Measurements from ENCODE around the gene BCOR.

- TF ChIP-seq PATZ1 (CRISPR knock-in tag; IDR thresholded peaks at IDR 0.05; ENCODE audit: borderline replicate concordance) (no peak), CSDC2 (CRISPR knock-in tag; IDR thresholded peaks at IDR 0.05) (no peak), CREB5 (CRISPR knock-in tag; IDR thresholded peaks at IDR 0.05; ENCODE audit: low read depth) (no peak), ZFP30 (CRISPR knock-in tag; IDR thresholded peaks at IDR 0.05) (no peak), TCF4 (CRISPR knock-in tag; IDR thresholded peaks at IDR 0.05; ENCODE audit: borderline replicate concordance) (no peak), ARNTL (CRISPR knock-in tag; IDR thresholded peaks at IDR 0.05; ENCODE audit: borderline replicate concordance, low read depth) (no peak), ZNF565 (CRISPR knock-in tag; conservative IDR thresholded peaks at IDR 0.05; ENCODE audit: low read depth) (no peak), ZFP3 (CRISPR knock-in tag; IDR thresholded peaks at IDR 0.05) (no peak), RARB (CRISPR knock-in tag; IDR thresholded peaks at IDR 0.05) (no peak), TSHZ2 (CRISPR knock-in tag; IDR thresholded peaks at IDR 0.05) (no peak), BACH2 (CRISPR knock-in tag; IDR thresholded peaks at IDR 0.05; ENCODE audit: borderline replicate concordance) (no peak)
Observed at GRCh38 chrX:40031911-40032310, 65.8 kb downstream of the BCOR start.

Data from SK-N-SH treated with all-trans-retinoic acid at 6 μM for 48 hours (cell line).